K562 (cell line): ENCODE results near the gene ZNF691. TPM values are rescaled to one million over a fixed set of nuclear protein-coding genes. Genes with fewer than 3 reads are reported as not detected.

ENCODE experiments used
- CBFA2T2 ChIP-seq: fragments of 450-650 bp; conservative IDR thresholded peaks from 2 replicates; pipeline ENCODE4 v1.6.1; 2017; ENCODE audit warnings: mild to moderate bottlenecking
- CREB1 ChIP-seq, 2 experiments: sonication (generic) in 1 of 2; formaldehyde crosslinking in 1 of 2; IDR thresholded peaks; 2 replicates each; pipeline versions ENCODE4 v1.6.1 to v1.8.0; 2012 to 2022; ENCODE audit warnings: inconsistent platforms in 1 of 2, mild to moderate bottlenecking in 1 of 2, missing genetic modification reagents in 1 of 2, moderate library complexity in 1 of 2
- CXXC5 ChIP-seq: fragments of 250-450 bp; sonication (Bioruptor Pico); IDR thresholded peaks from 2 replicates; pipeline ENCODE4 v1.8.0; 2022; ENCODE audit warnings: inconsistent platforms, mild to moderate bottlenecking, moderate library complexity
- ELF2 ChIP-seq: fragments of 250-450 bp; sonication (Bioruptor Pico); IDR thresholded peaks from 2 replicates; pipeline ENCODE4 v1.5.0; 2021; ENCODE audit warnings: mild to moderate bottlenecking
- FOS ChIP-seq: IDR thresholded peaks from 3 replicates; pipeline ENCODE4 v1.6.1; 2011; ENCODE audit not compliant: insufficient read length; ENCODE audit errors: extremely low read depth
- FOXA3 ChIP-seq, 2 experiments: fragments of 450-650 bp in 1 of 2; sonication (generic) in 1 of 2; formaldehyde crosslinking; IDR thresholded peaks in 1 of 2; conservative IDR thresholded peaks in 1 of 2; 2 replicates each; pipeline versions ENCODE4 v1.4.0 to v1.8.0; 2020 to 2022; ENCODE audit warnings: mild to moderate bottlenecking in 2 of 2, missing genetic modification reagents in 1 of 2
- GATA2 ChIP-seq: sonication (generic); formaldehyde crosslinking; IDR thresholded peaks from 2 replicates; pipeline ENCODE4 v1.4.0; 2020; ENCODE audit warnings: mild to moderate bottlenecking, missing genetic modification reagents
- HNRNPH1 ChIP-seq: fragments of 200-400 bp; formaldehyde crosslinking; optimal IDR thresholded peaks from 2 replicates; pipeline ENCODE3; 2017; ENCODE audit warnings: low read depth, mild to moderate bottlenecking, low read length, moderate library complexity
- L3MBTL2 ChIP-seq: fragments of 450-650 bp; IDR thresholded peaks from 2 replicates; pipeline ENCODE4 v1.6.1; 2016; ENCODE audit warnings: mild to moderate bottlenecking, moderate library complexity
- MECOM ChIP-seq: fragments of 250-450 bp; sonication (Bioruptor Pico); IDR thresholded peaks from 2 replicates; pipeline ENCODE4 v1.8.0; 2022; ENCODE audit warnings: inconsistent platforms
- MED1 ChIP-seq: sonication (generic); formaldehyde crosslinking; IDR thresholded peaks from 2 replicates; pipeline ENCODE4 v1.8.1; 2023; ENCODE audit warnings: missing genetic modification reagents, borderline replicate concordance
- MXI1 ChIP-seq: IDR thresholded peaks from 2 replicates; pipeline ENCODE4 v1.6.1; 2011; ENCODE audit warnings: low read depth, mild to moderate bottlenecking, improper control_type of control experiment, low read length
- MYC ChIP-seq, 2 experiments: fragments of 250-450 bp in 1 of 2; sonication (Bioruptor Pico) in 1 of 2; IDR thresholded peaks; 2 replicates each; pipeline versions ENCODE4 v1.5.1 to v1.6.1; 2012 to 2021; ENCODE audit warnings: low read depth in 2 of 2, borderline replicate concordance in 1 of 2, improper control_type of control experiment in 1 of 2, low read length in 1 of 2, mild to moderate bottlenecking in 1 of 2, moderate library complexity in 1 of 2
- NFYB ChIP-seq: IDR thresholded peaks from 2 replicates; pipeline ENCODE4 v1.6.1; 2011; ENCODE audit warnings: mild to moderate bottlenecking, moderate library complexity; ENCODE audit not compliant: insufficient read length; ENCODE audit errors: extremely low read depth
- SETDB1 ChIP-seq: IDR thresholded peaks from one replicate; pipeline ENCODE4 v1.6.1; 2012; ENCODE audit warnings: low read length, control low read depth, inconsistent platforms
- SMAD4 ChIP-seq: fragments of 250-450 bp; sonication (Bioruptor Pico); conservative IDR thresholded peaks from 2 replicates; pipeline ENCODE4 v1.8.0; 2021; ENCODE audit warnings: inconsistent platforms, mild to moderate bottlenecking, moderate library complexity
- SP1 ChIP-seq: sonication (generic); formaldehyde crosslinking; IDR thresholded peaks from 2 replicates; pipeline ENCODE4 v1.8.1; 2022; ENCODE audit warnings: mild to moderate bottlenecking, missing genetic modification reagents
- U2AF1 ChIP-seq: fragments of 200-400 bp; formaldehyde crosslinking; optimal IDR thresholded peaks from 2 replicates; pipeline ENCODE3; 2017; ENCODE audit warnings: mild to moderate bottlenecking, low read depth, low read length, moderate library complexity
- ZC3H11A ChIP-seq: IDR thresholded peaks from 2 replicates; pipeline ENCODE4 v1.6.1; 2012; ENCODE audit warnings: low read depth, low read length, improper control_type of control experiment
- ZNF384 ChIP-seq: IDR thresholded peaks from 2 replicates; pipeline ENCODE4 v1.6.1; 2012; ENCODE audit warnings: low read depth, low read length, improper control_type of control experiment
- ZNF561 ChIP-seq: fragments of 450-650 bp; formaldehyde crosslinking; conservative IDR thresholded peaks from 2 replicates; pipeline ENCODE4 v1.4.0; 2020; ENCODE audit warnings: mild to moderate bottlenecking, moderate library complexity
- polyA plus RNA-seq, 8 experiments: library from polyadenylated mRNA; depleted of rRNA in 4 of 8; stranded (reverse) in 5 of 8; unstranded in 3 of 8; fragments of >200 nt; fragmentation: Nextera tagmentation in 2 of 8; fragmentation: Illumina TruSeq in 1 of 8; extraction: Ambion mirVana in 2 of 8; extraction: Trizol in 1 of 8; gene quantifications; 2 replicates each; pipeline versions ENCODE4 v1.2.1 to v1.2.3, GENCODE V29; 2011 to 2014; ENCODE audit warnings: inconsistent platforms in 1 of 8, missing spikeins in 1 of 8
- total RNA-seq, 7 experiments: library from RNA; depleted of rRNA in 6 of 7; stranded (reverse); fragments of >200 nt in 6 of 7; fragmentation: Illumina TruSeq in 2 of 7; extraction: Trizol in 2 of 7; gene quantifications; 2 replicates each; pipeline versions ENCODE4 v1.2.1 to v1.2.3, GENCODE V29; 2011 to 2021; ENCODE audit warnings: low replicate concordance in 1 of 7
- TF ChIP-seq, protein P1 (sequence below): sonication (generic); formaldehyde crosslinking; IDR thresholded peaks from 2 replicates; pipeline ENCODE4 v1.8.0; 2022; ENCODE audit warnings: missing genetic modification reagents, mild to moderate bottlenecking, borderline replicate concordance
- TF ChIP-seq, protein P2 (sequence below): sonication (generic); formaldehyde crosslinking; IDR thresholded peaks from 2 replicates; pipeline ENCODE4 v1.5.0; 2020; ENCODE audit warnings: missing genetic modification reagents

Gene ZNF691
- total and polyA plus RNA-seq, 9 of the 15 experiments (the other 6 are each of a cell fraction or from before 2014, with no cell fraction given) = 10.7 to 30.4 (median 14.8) TPM

DNA sequence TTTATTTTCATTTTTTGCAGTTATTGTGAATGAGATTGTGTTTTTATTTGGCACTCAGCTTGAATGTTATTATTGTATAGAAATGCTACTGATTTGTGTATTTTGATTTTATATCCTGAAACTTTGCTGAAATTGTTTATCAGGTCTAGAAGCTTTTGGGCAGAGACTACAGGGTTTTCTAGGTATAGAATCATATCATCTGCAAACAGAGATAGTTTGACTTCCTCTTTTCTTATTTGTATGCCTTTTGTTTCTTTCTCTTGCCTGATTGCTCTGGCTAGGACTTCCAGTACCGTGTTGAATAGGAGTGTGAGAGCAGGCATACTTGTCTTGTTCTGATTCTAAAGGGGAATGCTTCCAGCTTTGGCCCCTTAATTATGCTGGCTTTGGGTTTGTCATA lies 27.3 kb downstream of the ZNF691 start (continued):
- TF ChIP-seq ZC3H11A = no peak
- TF ChIP-seq CXXC5 (CRISPR knock-in tag) = no peak
- TF ChIP-seq MECOM (CRISPR knock-in tag) = no peak
- TF ChIP-seq U2AF1 = no peak
- no peak; the same call in 1 of the 2 replicates for TF ChIP-seq CBFA2T2
- TF ChIP-seq MED1 = no peak
- TF ChIP-seq FOS = no peak
- no peak for TF ChIP-seq SETDB1
- TF ChIP-seq CREB1 (IDR thresholded peaks at IDR 0.05) = no peak
- no peak for TF ChIP-seq CREB1 (CRISPR knock-in tag; IDR thresholded peaks at IDR 0.05)
- no peak for TF ChIP-seq MYC (IDR thresholded peaks at IDR 0.05; ENCODE audit: low read depth, low read length)
- TF ChIP-seq MYC (CRISPR knock-in tag; IDR thresholded peaks at IDR 0.05; ENCODE audit: borderline replicate concordance, low read depth) = no peak
- TF ChIP-seq NFYB = no peak
- no peak for TF ChIP-seq SP1 (CRISPR knock-in tag)
- no peak for TF ChIP-seq ELF2
- no peak for TF ChIP-seq MXI1
- TF ChIP-seq, protein P1, sequence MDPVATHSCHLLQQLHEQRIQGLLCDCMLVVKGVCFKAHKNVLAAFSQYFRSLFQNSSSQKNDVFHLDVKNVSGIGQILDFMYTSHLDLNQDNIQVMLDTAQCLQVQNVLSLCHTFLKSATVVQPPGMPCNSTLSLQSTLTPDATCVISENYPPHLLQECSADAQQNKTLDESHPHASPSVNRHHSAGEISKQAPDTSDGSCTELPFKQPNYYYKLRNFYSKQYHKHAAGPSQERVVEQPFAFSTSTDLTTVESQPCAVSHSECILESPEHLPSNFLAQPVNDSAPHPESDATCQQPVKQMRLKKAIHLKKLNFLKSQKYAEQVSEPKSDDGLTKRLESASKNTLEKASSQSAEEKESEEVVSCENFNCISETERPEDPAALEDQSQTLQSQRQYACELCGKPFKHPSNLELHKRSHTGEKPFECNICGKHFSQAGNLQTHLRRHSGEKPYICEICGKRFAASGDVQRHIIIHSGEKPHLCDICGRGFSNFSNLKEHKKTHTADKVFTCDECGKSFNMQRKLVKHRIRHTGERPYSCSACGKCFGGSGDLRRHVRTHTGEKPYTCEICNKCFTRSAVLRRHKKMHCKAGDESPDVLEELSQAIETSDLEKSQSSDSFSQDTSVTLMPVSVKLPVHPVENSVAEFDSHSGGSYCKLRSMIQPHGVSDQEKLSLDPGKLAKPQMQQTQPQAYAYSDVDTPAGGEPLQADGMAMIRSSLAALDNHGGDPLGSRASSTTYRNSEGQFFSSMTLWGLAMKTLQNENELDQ (CRISPR knock-in tag) = no peak
- TF ChIP-seq, protein P2, sequence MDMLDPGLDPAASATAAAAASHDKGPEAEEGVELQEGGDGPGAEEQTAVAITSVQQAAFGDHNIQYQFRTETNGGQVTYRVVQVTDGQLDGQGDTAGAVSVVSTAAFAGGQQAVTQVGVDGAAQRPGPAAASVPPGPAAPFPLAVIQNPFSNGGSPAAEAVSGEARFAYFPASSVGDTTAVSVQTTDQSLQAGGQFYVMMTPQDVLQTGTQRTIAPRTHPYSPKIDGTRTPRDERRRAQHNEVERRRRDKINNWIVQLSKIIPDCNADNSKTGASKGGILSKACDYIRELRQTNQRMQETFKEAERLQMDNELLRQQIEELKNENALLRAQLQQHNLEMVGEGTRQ (CRISPR knock-in tag) = no peak
- no peak for TF ChIP-seq ZNF561 (CRISPR knock-in tag)
- peak in 1 of 2 experiments; percentile 40; a peak in 1 of 4 replicates for TF ChIP-seq FOXA3 (CRISPR knock-in tag; conservative IDR thresholded peaks at IDR 0.05 in 1 of 2, IDR thresholded peaks at IDR 0.05 in 1 of 2)
- TF ChIP-seq L3MBTL2 = no peak
- TF ChIP-seq GATA2 = 0 out of 2 replicates have a peak, but pooled peaks have one; percentile 14
- TF ChIP-seq ZNF384 = no peak
- TF ChIP-seq SMAD4 (CRISPR knock-in tag) = no peak
- no peak for TF ChIP-seq HNRNPH1
